Suppressor macrophage treated with lipopolysaccharide for 4 hours (primary cell): Measurements from ENCODE around the gene UNC5C.
A peak's percentile ranks its signal among the peaks of the same experiment; 100 is the strongest.

Source experiments
- DNase-seq: peaks from one replicate; pipeline ENCODE4 v3.0.0-alpha.2; 2020

The UNC5C gene

DNA sequence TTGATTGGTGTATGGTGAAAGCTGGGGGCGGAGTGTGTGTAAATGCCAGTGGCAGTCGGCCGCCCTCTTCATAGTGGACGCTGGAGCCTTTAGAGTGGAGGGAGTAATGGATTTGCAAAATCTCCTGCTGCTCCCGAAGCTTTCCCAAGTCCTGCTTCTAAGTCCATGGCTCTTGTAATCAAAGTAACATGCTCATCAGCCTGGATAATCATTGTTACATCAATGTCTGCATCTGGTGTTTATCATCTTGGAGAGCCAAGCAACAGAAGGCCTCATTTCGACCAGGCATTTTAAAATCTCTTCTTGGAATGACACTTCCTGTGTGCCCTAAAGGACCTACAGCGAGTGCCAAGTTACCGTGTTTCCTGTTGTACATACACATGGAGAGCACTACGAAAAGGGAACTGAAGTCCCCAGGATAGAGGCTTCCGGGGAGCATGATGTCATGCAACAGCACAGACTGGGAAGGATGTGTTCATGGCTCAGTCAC lies 32.2 kb downstream of the UNC5C start:
- DNase-seq: no peak

DNA sequence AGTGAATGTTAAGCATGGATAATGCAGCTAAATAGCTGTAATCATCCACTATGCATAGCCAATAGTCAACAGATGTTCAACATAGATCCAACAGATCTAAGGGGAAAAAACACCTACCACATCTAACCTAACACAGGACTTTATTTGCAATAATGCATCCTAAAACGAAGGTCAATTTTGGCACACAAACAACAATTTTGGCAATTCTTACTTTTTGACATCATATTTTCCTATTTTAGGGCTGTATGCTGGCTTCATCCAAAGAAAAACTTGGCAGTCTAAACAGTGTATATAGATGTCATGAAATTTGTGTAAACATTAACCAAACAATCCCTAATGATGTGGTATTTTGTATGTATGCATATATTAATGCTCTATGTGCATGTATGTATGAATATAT lies 33.2 kb downstream of the UNC5C start:
- DNase-seq: no peak

DNA sequence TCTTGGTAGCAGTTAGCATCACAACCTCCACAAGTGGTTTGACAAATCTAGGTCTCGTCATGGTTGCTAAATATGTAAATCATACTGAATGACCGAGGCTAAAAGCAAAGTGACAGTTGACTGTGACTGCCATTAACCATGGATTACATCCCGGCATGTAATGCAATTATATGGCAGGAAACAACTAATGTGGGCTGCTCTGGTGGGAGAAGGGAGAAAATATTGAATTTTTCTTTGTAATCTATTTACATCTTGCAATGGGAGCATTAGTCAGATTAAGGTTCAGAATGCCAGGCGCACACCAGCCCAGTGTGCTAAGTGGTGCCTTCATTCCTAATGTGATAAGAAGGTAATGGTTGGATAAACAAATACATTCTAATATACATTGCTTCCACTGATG lies 35.8 kb downstream of the UNC5C start:
- DNase-seq: no peak

DNA sequence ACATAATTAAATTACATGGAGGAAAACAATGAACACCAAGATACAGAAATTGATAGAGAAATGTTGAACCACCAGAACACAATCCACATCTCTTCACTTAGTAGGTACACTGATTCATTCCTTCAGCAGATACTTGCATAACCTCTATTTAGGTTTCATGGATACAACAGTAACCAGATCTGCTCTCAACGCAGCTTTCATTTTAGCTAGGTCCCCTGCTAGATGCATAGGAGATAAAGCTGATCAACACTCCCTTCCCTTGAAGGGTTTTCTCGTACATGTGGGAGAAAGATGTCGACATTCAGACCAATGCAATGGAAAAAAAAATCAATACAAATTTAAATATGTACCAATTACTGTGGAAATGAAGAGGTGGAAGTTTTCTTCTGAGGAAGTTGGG lies 37.3 kb downstream of the UNC5C start:
- no peak for DNase-seq

DNA sequence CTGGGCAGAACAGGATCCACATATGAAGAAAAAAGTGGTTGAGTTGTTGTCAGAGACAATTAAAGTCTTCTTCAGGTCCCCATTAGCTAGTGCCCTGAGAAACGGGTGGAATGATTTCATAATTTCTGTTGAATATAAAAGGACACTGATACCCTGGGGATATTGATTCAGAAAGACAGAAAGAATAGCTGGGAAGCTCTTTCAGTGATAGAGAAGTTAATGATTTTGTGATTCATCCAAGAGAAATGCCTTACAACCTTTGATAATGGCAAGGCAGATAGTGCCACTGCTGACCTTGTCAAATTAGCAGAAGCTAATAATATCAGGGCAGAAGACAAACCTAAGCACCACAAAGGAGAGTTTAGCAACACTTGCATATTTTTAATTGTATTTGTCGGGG lies 37.9 kb downstream of the UNC5C start:
- no peak for DNase-seq

DNA sequence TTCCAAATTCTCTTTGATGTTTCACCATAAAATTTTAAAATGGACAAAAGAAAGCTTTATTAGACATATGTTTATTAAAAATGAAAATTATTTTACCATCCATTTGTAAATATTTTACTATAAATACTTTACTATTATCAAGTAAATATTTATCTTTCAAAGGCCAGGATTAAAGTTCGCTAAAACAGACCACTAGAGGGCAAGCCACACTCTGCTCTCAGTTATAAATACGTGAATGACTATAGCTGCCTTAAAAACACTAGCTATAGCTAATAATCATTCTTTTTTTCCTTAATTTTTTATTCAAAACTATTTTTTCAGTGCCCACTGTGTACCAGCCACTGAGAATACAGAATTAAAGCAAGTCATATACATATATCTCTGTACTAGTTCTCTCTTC lies 38.6 kb downstream of the UNC5C start:
- peak; percentile 40 for DNase-seq

DNA sequence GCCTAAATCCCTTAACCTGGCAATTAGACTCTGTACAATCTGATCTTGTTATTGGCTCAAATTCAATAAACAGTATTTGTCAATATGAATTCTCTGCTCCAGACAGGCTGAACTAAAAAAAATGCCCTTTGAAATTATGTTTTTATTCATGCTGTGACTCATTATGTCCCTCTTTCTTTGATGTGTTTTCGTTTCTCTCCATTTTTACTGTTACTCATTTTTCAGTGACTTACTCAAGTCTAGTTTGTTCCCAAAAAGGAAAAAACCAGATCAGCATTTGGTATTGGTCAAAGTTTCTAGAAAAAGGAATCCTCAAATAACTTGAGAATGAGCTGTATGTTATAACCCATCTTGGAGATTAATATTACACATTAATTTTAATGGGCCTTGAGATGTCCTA lies 40.4 kb downstream of the UNC5C start:
- peak; percentile 0 for DNase-seq

DNA sequence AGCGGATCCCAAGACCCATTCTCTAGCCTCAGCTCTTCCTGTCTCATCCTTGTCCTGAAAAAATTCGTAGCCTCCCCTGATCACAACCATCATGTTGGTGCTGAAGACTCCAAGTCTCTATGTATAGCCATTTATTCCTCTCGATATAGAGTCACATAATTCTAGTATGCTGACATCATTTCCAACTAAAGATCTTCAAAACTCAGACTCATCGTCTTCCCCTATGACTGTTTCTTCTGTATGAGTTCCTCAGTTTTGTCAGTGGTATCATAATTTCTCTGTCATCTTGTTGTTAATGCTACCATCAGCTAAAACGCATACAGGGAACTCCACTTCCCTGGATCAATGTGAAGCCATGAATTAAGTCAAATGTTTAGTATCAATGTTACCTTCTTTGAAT lies 41.2 kb downstream of the UNC5C start:
- no peak for DNase-seq

DNA sequence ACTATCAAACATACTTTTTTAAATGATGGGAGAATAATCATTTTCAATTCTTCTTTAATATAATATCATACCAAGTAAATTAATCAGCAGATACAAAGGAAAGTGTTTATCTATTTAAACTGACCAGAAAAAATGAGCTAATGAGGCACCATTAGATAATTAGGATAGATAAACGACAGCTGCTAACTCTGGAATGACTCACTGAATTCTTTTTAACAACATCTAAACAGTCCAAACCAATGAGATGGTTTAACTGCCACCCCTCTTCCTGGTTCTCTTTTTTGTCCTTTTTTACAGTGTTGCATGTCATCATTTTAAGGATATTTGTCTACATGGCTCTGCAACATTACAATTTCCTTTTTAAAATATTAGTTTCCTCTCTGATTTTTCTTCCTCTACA lies 41.6 kb downstream of the UNC5C start:
- DNase-seq: no peak

DNA sequence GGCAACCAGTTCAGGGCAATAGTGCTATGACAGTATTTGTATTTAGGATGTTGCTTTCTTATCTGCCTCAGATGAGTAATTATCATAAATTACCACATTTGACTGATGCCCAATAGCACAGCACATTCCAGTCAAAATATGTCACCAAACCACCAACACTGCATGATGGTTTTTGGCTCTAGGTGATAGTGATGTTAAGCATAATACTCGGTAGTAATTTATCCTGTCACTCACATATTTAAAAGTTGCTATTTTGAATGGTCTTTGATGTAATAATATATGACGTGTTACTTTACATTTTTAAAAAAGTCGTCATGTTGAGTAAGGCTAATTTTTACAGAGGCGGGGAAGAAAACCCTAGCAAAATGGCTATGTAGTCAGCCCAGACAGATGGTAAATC lies 42.5 kb downstream of the UNC5C start:
- no peak for DNase-seq

DNA sequence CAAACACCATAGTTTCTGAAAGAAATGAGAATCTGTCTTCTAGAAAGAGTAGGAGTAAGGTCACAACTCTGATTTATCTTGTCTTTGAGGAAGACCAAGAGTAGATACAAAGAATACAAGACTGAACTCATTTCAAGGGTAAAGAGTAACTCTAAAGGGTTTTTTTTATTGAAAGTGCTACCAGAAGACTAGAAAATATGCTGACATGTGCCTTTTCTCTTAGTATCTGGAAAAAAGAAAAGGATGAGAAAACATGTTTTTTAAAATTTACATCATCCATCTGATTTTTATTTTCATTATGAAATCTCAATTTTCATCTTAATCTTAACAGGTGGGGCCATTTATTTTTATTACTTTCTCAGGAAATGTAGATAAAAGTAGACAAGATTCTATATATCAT lies 43.0 kb downstream of the UNC5C start:
- DNase-seq: no peak

DNA sequence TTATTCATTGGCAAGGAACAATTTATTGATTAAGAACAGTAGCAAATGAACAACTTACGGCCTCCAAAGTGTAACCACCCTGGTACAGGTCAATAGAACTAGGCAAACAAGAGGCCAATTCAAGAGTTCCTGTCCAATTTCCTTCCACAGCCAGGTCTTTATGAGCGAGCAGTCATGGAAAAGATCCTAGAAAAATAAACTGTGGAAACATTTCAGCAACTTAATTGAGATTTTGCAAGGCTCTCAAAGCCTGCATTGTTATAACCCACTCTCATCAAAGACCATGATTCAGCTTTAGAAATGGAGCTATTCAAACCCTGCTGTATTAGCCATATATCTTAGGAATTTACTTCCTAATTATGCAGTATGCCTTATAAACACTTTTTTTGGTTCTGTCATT lies 43.6 kb downstream of the UNC5C start:
- no peak for DNase-seq

DNA sequence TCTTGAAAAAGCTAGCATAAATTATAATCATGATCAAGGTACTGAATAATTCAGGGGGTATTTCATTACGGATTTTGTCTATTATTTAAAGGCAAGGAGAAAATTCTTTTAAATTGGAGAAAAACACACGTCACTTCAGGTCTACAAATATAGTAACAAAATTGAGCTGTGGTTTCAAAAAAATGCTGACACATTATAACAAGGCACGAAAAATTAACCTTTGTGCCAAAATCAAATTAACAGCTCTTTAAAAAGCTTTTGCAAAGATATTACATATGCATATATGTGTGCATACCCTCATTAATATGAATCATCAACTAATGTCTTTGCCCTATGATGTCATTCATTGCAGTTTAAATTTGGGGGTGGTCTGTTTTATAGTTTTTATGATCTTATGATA lies 44.3 kb downstream of the UNC5C start:
- DNase-seq: no peak

DNA sequence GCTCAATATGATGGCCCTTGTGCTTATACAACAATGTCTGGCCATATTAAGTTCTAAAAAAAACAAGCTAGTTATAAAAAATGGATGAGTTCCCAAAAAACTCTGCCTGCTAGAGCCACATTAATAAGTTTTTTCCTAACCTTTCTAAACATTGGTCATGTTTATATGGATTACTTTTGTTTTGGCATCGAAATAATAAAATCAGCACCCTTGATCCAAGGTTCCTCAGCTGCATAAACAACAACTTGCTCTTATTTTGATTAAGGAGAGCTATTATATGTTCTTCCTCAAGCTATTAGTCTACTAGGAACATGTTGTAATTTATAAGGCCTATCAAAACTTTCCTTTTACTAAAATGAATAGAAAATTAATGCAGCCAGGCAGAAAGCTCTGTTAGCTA lies 48.4 kb downstream of the UNC5C start:
- no peak for DNase-seq

DNA sequence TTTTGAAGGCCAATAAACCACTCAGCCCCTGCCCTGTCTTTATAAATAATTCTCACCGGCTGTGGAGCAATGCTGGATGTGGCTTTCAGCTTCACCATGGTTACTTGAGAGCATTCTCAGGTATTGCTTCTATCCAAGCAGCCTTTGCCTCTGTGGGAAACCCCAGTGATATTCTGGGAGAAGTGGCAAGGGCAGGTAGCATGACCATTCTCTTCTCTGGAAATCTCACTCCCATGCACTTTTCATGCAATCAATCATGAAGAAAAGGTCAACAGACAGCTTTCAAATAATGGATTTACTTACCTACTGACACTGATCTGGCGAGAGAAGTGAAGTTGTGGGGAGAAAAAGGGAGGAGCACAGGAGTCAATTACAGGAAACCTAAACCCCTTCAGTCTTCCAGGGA lies 49.5 kb downstream of the UNC5C start:
- no peak for DNase-seq

DNA sequence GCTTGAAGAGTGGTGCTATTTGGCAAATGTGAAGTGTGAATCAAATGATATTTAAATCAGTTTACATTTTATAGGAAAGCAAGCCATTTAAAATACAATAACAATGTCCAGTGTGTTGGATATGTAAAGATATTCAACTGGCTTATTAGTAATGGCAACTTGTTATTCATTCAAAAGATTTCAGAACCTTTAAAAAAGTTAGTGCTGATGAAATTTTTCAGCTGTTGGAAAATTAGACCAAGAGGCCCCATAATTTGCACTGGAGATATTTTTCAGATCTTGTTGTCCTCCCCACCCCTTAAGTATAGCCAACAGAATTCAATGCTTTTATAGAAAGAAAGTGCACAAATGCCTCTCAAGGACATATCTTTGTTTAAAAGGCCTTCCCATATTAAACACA lies 54.6 kb downstream of the UNC5C start:
- no peak for DNase-seq

DNA sequence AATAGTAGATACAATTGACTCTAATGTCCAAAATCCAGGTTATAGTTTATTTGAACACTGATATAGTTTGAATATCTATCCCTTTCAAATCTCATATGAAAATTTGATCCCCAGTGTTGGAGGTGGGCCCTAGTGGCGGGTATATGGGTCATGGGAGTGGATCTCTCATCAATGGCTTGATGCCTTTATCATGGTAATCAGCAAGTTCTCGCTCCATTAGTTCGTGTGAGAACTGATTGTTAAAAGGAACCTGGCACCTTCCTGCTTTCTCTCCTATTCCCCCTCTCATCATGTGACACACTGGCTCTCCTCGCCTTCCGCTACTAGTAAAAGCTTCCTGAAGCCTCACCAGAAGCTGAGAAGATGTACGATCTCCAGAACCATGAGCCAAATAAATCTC lies 70.1 kb downstream of the UNC5C start:
- DNase-seq: no peak

DNA sequence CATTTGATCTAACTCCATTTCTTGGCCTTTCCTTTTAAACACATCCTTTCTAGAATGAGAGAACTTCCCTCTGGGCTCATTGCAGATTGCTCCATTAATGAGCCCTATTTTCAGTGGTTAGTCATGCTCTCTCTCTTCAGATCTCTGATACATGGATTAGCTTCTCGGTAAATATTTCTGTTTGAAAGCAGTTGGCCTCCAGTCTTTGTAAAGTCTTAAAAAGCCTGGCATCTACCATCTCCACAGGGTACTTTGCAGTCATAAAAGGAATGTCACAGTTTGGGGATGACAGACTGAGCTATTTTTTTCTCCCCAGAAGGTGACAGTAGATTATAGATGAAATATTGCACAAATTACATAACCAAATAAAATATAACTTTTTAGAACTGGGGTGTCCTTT lies 72.7 kb downstream of the UNC5C start:
- DNase-seq: no peak

DNA sequence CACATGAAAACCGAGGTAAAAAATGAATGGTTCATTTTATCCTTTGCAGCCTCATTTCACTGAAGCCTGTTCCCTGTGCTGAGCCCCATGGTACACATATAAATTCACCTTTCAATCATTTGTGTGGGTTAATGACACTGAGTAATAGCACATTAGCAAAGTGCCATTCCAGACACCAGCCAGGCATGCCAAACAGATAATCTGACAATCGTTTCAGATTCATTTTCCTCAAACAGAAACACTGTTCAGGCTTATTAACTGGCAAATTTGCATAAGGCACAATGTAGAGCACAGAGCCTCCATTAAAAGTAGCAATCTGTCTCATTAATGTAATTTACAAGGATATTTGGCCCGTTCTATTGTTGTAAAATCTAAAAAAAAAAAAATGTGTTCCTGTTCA lies 76.2 kb downstream of the UNC5C start:
- no peak for DNase-seq

DNA sequence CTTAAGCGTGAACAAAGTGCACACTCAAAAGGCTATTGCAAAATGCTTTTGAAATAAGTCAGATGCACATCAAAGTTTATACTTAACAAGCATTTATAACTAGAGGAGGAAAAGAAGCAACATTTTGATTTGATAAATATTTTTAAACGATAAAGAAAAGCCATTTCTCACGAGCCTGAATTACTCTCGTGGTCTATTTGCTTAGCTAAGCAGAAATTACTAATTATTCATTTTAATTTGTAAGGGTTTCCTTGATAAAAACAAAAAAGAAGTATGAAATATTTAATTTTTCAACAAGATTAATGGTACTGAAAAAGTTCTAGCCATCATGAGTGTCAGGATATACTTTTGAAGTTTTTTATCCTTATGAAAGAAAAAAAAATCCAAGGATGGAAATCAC lies 78.2 kb downstream of the UNC5C start:
- DNase-seq: no peak

DNA sequence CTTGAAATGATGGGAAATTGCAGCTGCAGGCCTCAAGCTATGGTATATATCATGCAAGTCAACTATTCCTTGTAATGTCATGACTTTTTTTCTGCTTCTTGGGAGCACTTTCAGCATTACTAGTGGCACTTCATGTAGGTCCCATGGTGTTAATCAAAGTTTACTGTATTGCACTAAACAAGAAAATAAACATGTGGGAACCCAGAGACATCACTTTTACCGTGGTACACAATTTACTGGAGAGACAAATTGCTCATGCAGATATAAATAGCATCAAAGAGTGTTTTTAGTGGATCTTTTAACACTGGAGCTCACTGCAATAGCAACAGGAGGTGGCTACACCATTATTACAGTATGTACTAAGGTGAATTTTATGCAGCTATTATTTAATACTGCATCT lies 79.2 kb downstream of the UNC5C start:
- DNase-seq: no peak

DNA sequence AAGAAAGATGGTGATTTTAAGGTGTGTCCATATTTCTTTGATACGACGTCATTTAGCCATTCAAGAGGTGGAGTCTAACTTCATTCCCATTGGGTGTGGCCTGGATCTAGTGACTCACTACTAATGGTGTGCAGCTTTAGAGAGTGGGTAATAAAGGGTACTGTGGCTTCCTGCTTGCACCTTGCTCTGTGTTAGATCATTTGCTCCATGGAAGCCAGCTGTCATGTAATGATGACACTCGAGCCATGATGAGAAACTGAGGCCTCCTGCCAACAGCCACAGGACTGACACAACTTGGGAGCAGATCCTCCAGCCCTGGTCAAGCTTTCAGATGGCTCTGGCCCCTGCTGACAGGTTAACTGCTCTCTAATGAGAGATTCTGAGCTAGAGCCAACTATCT lies 82.0 kb downstream of the UNC5C start:
- no peak for DNase-seq

DNA sequence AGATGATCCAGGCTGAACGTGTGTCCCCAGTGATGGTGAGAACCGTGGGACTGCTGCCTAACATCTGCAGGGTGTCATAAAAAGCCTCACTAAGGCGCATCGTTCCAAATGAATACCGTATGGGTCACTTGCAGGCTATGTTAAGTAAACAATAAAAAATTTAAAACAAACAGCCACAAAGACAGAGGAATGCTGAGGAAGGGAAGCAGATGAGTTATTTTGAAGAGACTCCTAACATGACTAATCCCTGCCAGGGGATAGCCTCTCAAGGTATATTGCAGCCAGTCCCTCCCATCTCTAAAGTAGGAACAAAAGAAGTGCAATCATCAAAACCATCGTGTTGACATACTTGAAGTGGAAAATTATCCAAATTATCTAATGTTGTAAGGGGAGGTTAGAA lies 83.8 kb downstream of the UNC5C start:
- no peak for DNase-seq

DNA sequence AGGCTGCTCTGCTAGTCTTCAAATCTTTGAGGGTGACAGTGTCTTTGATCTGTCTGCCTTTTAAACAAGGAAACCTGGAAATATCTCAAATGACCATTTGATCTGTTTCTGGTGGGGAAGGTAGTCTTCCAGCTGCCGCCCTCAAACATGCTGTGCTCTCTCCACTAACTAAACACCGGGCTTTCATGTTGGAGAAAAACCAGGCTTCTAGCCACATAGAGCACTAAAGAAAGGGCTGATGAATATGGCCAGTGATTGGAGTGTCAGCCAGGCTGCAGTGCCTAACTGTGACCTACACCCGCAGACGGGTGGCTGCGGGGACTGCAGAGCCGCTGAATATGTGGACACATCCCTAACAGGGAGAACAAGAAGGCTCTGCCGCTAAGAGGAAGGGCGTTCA lies 85.9 kb downstream of the UNC5C start:
- no peak for DNase-seq

DNA sequence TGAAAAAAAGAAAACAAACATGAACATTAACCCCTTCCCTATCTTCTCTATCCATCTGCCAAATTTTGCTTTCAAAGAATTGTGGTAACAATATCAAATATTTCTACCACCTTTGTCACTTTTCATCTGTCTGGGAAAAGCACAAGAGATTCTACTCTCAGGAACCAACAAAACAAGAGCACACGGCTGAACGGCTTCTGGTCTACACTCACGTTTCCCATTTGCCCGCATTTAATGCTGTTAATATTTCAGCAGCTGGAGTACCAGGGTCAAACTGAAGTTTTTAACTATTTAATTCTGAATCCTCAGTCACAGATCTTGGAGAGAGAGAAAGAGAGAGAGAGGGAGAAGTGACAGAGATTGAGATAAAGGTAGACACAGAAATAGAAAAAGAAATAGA lies 91.4 kb downstream of the UNC5C start:
- no peak for DNase-seq

DNA sequence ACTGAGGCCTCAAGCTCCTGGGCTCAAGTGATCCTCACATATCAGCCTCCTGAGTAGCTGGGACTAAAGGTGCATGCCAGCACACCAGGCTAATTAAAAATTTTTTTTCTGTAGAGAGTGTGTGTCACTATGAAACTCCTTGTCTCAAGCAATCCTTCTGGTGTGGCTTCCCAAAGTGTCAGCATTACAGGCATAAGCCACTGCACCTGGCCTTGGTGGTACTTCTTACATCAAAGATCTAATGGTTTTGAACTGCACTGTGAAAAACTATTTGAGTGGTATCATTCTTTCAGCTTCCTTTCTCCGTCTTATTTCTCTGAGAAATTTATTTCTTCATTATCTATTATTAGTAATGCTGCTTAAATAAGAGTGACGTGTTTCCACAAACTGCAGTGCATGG lies 98.5 kb downstream of the UNC5C start:
- no peak for DNase-seq
